ENCODE measurements around the gene SLC52A3. TPM values are rescaled to one million over a fixed set of nuclear protein-coding genes. Genes with fewer than 3 reads are reported as not detected.

The SLC52A3 gene
- total RNA-seq, 1 donor from 2014 or later, result 0.25 TPM

DNA sequence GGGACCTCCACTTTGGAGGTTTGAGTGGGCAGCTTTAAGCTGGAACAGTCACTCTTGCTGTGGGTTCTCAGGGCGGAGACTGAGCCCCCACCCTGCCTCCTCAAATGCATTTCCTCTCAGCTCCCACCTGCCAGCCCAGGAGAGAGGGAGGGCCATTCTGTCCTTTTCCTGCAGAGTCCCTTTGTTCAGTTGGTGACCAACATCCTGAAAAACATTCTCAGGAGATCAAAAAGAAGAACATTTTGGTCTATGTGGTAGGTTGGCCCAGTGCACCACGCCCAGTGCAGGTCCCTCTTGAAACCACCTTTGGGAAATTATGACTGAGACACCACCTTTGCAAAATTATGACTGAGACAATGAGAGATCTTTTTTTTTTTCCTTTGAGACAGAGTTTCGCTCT is 13.4 kb downstream of the SLC52A3 start:
- peaks cover 40% of the 10 kb centered on the region for H3K27me3 Mint-ChIP-seq (ENCODE audit: low read depth)
- no peaks in the 10 kb centered on the region for H3K9me3 Mint-ChIP-seq
- no peak for DNase-seq (ENCODE audit: low spot score in 2 of 2, unreplicated experiment in 2 of 2)
- H3K27ac Mint-ChIP-seq, result no peak overlapping the region
- no peaks in the 10 kb centered on the region for H3K36me3 Mint-ChIP-seq
- TF ChIP-seq, protein P1, sequence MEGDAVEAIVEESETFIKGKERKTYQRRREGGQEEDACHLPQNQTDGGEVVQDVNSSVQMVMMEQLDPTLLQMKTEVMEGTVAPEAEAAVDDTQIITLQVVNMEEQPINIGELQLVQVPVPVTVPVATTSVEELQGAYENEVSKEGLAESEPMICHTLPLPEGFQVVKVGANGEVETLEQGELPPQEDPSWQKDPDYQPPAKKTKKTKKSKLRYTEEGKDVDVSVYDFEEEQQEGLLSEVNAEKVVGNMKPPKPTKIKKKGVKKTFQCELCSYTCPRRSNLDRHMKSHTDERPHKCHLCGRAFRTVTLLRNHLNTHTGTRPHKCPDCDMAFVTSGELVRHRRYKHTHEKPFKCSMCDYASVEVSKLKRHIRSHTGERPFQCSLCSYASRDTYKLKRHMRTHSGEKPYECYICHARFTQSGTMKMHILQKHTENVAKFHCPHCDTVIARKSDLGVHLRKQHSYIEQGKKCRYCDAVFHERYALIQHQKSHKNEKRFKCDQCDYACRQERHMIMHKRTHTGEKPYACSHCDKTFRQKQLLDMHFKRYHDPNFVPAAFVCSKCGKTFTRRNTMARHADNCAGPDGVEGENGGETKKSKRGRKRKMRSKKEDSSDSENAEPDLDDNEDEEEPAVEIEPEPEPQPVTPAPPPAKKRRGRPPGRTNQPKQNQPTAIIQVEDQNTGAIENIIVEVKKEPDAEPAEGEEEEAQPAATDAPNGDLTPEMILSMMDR (IDR thresholded peaks at IDR 0.05; ENCODE audit: unreplicated experiment), result no peak
- H3K4me1 Mint-ChIP-seq, result no peaks in the 10 kb centered on the region
- no peak overlapping the region for H3K4me3 Mint-ChIP-seq

DNA sequence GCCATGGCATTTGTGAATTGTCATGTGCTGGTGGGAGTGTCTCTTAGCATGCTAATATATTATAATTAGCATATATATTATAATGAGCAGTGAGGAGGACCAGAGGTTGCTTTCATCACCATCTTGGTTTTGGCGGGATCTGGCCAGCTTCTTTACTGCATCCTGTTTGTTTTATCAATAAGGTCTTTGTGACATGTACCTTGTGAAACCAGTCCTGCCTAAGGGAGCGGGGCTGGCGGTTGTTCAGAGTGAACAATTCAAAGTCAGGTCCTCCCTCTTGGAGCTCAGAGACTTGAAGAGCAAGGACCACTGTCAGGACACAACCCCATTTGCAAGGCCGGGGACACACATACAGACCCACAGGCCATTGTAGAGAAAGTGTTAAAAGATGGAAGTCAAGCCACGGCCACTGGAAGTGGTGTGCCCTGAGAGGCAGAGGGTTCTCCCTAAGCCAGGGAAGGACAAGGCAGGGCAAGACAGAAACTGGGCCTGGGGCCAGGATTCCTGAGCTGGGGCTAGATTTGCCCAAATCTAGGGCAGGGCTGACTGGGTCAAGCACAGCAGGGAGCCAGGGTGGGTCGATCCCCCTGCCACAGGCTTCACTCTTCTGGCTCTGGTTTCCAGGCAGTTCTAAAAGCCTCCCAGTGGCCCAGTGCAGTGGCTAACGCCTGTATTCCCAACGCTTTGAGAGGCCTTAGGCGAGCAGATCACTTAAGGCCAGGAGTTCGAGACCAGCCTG is 14.2 kb downstream of the SLC52A3 start:
- no peaks in the 10 kb centered on the region for H3K9me3 Mint-ChIP-seq
- TF ChIP-seq, protein P1 (IDR thresholded peaks at IDR 0.05; ENCODE audit: unreplicated experiment), result no peak
- H3K4me3 Mint-ChIP-seq, result no peak overlapping the region
- H3K36me3 Mint-ChIP-seq, result no peaks in the 10 kb centered on the region
- no peak overlapping the region for H3K27ac Mint-ChIP-seq
- no peak for DNase-seq (ENCODE audit: low spot score in 2 of 2, unreplicated experiment in 2 of 2)
- H3K27me3 Mint-ChIP-seq (ENCODE audit: low read depth), result peaks cover 33% of the 10 kb centered on the region
- no peaks in the 10 kb centered on the region for H3K4me1 Mint-ChIP-seq

DNA sequence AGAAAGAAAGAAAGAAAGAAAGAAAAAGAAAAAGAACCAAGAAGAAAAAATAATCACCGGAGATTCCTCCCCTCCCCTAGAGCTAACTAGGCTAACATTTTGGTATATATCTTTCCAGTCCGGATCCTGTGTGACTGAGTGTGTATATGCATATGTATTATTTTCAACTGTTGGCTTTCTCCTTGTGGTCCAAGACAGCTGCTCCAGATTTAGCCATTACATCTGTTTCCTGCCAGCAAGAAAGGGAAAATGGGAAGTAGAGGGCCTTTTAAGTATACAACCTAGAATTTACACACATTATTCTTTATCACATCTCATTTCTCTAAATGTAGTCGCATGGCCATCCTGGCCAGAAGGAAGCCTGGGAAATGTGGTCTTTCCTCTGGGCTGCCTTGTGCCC is 15.2 kb downstream of the SLC52A3 start:
- no peak for DNase-seq (ENCODE audit: low spot score in 2 of 2, unreplicated experiment in 2 of 2)
- H3K4me3 Mint-ChIP-seq, result no peak overlapping the region
- H3K4me1 Mint-ChIP-seq, result no peaks in the 10 kb centered on the region
- no peaks in the 10 kb centered on the region for H3K9me3 Mint-ChIP-seq
- TF ChIP-seq, protein P1 (IDR thresholded peaks at IDR 0.05; ENCODE audit: unreplicated experiment), result no peak
- H3K27ac Mint-ChIP-seq, result no peak overlapping the region
- H3K36me3 Mint-ChIP-seq, result no peaks in the 10 kb centered on the region
- H3K27me3 Mint-ChIP-seq (ENCODE audit: low read depth), result peaks cover 25% of the 10 kb centered on the region

DNA sequence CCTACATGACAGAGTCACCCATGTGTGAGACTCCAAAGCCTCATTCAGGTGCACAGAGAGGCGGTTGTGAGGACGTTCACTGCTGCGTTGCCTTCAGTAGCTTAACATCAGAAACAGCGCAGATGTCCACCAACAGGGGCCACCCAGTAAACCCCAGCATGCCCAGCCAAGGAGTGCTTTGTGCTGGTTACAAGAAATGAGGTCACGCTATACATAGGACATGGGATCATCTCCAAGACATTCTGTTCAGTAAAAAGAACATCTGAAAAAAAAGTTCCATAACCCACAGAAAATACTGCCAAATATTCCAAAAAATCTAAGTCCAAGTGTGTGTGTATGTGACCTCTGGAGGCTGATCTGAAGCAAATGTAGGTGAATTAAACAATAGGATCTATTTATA is 16.0 kb downstream of the SLC52A3 start:
- H3K4me1 Mint-ChIP-seq, result no peaks in the 10 kb centered on the region
- peaks cover 5% of the 10 kb centered on the region for H3K9me3 Mint-ChIP-seq
- no peaks in the 10 kb centered on the region for H3K36me3 Mint-ChIP-seq
- no peak for DNase-seq (ENCODE audit: low spot score in 2 of 2, unreplicated experiment in 2 of 2)
- TF ChIP-seq, protein P1 (IDR thresholded peaks at IDR 0.05; ENCODE audit: unreplicated experiment), result no peak
- H3K27ac Mint-ChIP-seq, result no peak overlapping the region
- H3K27me3 Mint-ChIP-seq (ENCODE audit: low read depth), result peaks cover 17% of the 10 kb centered on the region
- no peak overlapping the region for H3K4me3 Mint-ChIP-seq

DNA sequence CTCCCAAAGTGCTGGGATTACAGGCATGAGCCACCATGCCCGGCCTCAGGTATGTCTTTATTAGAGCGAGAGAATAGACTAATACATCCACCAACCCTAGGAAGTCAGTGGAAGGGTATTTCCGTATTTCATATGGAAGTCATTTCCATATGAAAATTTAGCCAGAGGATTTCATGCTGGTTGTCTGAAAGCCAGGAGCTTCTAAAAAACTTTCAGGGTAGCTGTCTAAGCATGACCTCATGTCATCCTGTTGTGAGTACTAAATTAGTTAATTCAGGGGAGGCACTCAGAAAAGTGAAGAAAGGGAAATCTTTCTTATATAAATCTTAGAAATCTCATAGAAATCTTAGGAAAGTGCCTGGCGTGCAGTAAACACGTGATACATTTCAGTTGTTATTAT is 16.5 kb downstream of the SLC52A3 start:
- Mint-ChIP-seq H3K27me3 (ENCODE audit: low read depth) (peaks cover 15% of the 10 kb centered on the region), H3K4me1 (no peaks in the 10 kb centered on the region), H3K4me3 (no peak overlapping the region), H3K36me3 (no peaks in the 10 kb centered on the region), H3K9me3 (peaks cover 6% of the 10 kb centered on the region), H3K27ac (no peak overlapping the region)
- TF ChIP-seq, protein P1 (IDR thresholded peaks at IDR 0.05; ENCODE audit: unreplicated experiment), result no peak
- no peak for DNase-seq (ENCODE audit: low spot score in 2 of 2, unreplicated experiment in 2 of 2)

All from mesothelial cell of epicardium (in vitro differentiated cells).